Left lung (tissue), 10 donors: ENCODE measurements around the gene SH3TC1. TPM values are rescaled to one million over a fixed set of nuclear protein-coding genes. Genes with fewer than 3 reads are reported as not detected.

Experiments
- ATAC-seq: fragments of 200-7000 bp; cut with Tn5 transposase; one replicate; pipeline ENCODE4 v1.9.1; 2020; ENCODE audit warnings: moderate library complexity
- DNase-seq, 4 donors: peaks; one replicate each; pipeline ENCODE4 v3.0.0-alpha.2; 2013 to 2020
- H3K27ac ChIP-seq, 2 donors: fragments of 200-600 bp; sonication (generic) in 1 of 2; one replicate each; pipeline versions ENCODE4 v1.5.0 to v1.8.0; 2020 to 2021
- H3K27me3 ChIP-seq, 2 donors: fragments of 200-600 bp; sonication (generic) in 1 of 2; one replicate each; pipeline versions ENCODE4 v1.5.0 to v1.8.0; 2020 to 2021
- H3K36me3 ChIP-seq, 2 donors: fragments of 200-600 bp; sonication (generic) in 1 of 2; one replicate each; pipeline versions ENCODE4 v1.5.0 to v1.8.0; 2020 to 2021
- H3K4me1 ChIP-seq, 2 donors: fragments of 200-600 bp; one replicate each; pipeline ENCODE4 v1.8.0; 2021
- H3K4me3 ChIP-seq, 2 donors: fragments of 200-600 bp; sonication (generic) in 1 of 2; one replicate each; pipeline versions ENCODE4 v1.5.0 to v1.8.0; 2020 to 2021; ENCODE audit warnings: mild to moderate bottlenecking in 1 of 2
- H3K9me3 ChIP-seq, 2 donors: fragments of 200-600 bp; sonication (generic) in 1 of 2; one replicate each; pipeline versions ENCODE4 v1.5.0 to v1.8.0; 2020 to 2021
- intact Hi-C, 2 donors: fragments of 100-400 bp; cut with DNase I; formaldehyde crosslinking; loops; one replicate each; pipeline versions ENCODE4 v1.11.2 to v1.14.2; 2022
- polyA plus RNA-seq, 6 donors: library from polyadenylated mRNA; unstranded; fragments of 120-200 nt; gene quantifications; one replicate each; pipeline ENCODE4 v1.2.1, GENCODE V29; 2013; ENCODE audit not compliant: insufficient read length in 6 of 6
- total RNA-seq, 2 donors: library from RNA; stranded (reverse); fragmentation: NEBNext Ultra II Directional; extraction: Animal tissue kit (Norgen Biotek cat#: 25700); gene quantifications; one replicate each; pipeline ENCODE4 v1.2.1, GENCODE V29; 2021
- TF ChIP-seq, protein P1 (sequence below), 2 donors: fragments of 200-600 bp; sonication (generic) in 1 of 2; IDR thresholded peaks; one replicate each; pipeline versions ENCODE4 v1.5.0 to v1.8.0; 2021; ENCODE audit warnings: antibody characterized with exemption in 2 of 2
- donor health status: DM: no; HTN: yes; CAD: no.
- donor health status: DM: no; HTN: no; CAD: no.

Gene SH3TC1
- total and polyA plus RNA-seq, 8 donors: 22.0 to 46.1 (median 28.3) TPM

DNA sequence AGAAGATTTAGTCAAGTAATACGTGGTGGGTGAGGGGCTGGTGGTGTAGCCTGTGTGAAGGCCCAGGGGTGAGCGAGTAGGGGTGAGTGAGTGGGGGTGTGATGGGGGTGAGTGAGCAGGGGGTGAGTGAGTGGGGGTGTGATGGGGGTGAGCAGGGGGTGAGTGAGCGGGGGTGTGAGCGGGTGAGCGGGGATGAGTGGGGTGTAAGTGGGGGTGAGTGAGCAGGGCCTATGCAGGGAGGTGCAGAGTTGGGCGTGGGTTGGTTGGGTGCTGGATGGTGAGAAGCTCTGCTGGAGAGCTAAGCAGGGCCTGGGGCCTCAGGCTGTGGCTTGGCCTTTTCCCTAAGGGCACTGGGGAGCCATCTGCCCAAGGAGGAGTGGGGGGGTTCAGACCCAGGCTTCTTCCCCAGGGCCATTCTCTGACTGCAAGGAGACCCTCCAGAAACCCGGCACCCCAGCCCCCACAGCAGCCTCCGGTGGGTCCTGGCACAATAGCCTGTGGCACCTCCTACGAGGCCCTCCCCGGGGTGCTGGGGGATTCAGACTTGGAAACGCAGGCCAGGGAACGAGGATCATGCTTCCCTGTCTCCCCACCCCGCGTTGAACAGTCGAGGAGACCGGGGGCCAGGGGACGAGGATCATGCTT lies 30.4 kb downstream of the SH3TC1 start:
- peak in 1 of 4 donors; percentile 55 for DNase-seq
- intact Hi-C loops: no loop called here
- no peak for ATAC-seq
- Histone ChIP-seq H3K4me1 (peaks cover 11 to 19% of the 10 kb centered on the region in 2 donors), H3K9me3 (no peaks in the 10 kb centered on the region), H3K4me3 (no peak overlapping the region), H3K36me3 (peaks cover 0 to 78% of the 10 kb centered on the region in 2 donors), H3K27ac (no peak overlapping the region), H3K27me3 (no peaks in the 10 kb centered on the region)
- TF ChIP-seq, protein P1, sequence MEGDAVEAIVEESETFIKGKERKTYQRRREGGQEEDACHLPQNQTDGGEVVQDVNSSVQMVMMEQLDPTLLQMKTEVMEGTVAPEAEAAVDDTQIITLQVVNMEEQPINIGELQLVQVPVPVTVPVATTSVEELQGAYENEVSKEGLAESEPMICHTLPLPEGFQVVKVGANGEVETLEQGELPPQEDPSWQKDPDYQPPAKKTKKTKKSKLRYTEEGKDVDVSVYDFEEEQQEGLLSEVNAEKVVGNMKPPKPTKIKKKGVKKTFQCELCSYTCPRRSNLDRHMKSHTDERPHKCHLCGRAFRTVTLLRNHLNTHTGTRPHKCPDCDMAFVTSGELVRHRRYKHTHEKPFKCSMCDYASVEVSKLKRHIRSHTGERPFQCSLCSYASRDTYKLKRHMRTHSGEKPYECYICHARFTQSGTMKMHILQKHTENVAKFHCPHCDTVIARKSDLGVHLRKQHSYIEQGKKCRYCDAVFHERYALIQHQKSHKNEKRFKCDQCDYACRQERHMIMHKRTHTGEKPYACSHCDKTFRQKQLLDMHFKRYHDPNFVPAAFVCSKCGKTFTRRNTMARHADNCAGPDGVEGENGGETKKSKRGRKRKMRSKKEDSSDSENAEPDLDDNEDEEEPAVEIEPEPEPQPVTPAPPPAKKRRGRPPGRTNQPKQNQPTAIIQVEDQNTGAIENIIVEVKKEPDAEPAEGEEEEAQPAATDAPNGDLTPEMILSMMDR (IDR thresholded peaks at IDR 0.05): no peak

GRCh38 chr4:8230033-8230432 lies 30.9 kb downstream of the SH3TC1 start:
- no peak for DNase-seq
- Histone ChIP-seq H3K36me3 (peaks cover 0 to 78% of the 10 kb centered on the region in 2 donors), H3K27me3 (no peaks in the 10 kb centered on the region), H3K27ac (no peak overlapping the region), H3K4me3 (no peak overlapping the region), H3K4me1 (peaks cover 11 to 19% of the 10 kb centered on the region in 2 donors), H3K9me3 (no peaks in the 10 kb centered on the region)
- TF ChIP-seq, protein P1 (IDR thresholded peaks at IDR 0.05): no peak
- intact Hi-C loops: loop anchor here in 1 of 2 donors (10.0 kb wide), 1 partner anchor 175 kb away; no protein-coding TSS in a partner anchor
- ATAC-seq: no peak

DNA sequence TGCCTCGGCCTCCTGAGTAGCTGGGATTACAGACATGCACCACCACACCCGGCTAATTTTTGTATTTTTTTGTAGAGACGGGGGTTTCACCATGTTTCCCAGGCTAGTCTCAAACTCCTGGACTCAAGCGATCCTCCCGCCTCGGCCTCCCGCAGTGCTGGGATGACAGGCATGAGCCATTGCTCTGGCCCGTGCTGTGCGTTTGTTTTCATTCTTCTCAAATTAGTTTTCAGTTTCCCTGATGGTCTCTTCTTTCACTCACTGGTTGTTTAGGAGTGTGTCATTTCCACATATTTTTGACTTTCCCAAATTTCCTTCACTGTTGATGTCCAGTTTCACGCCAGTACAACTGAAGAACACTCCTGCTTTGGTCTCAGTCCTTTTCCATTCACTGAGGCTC lies 31.8 kb downstream of the SH3TC1 start:
- H3K4me1 ChIP-seq: peaks cover 11 to 19% of the 10 kb centered on the region in 2 donors
- intact Hi-C loops: loop anchor here in 1 of 2 donors (10.0 kb wide), 1 partner anchor 174 kb away; no protein-coding TSS in a partner anchor
- no peaks in the 10 kb centered on the region for H3K9me3 ChIP-seq
- H3K36me3 ChIP-seq: peaks cover 0 to 78% of the 10 kb centered on the region in 2 donors
- no peak overlapping the region for H3K4me3 ChIP-seq
- H3K27ac ChIP-seq: no peak overlapping the region
- DNase-seq: no peak
- no peaks in the 10 kb centered on the region for H3K27me3 ChIP-seq
- no peak for ATAC-seq
- TF ChIP-seq, protein P1 (IDR thresholded peaks at IDR 0.05): no peak

GRCh38 chr4:8231551-8232049 lies 32.5 kb downstream of the SH3TC1 start:
- peak in 1 of 4 donors; percentile 69 for DNase-seq
- TF ChIP-seq, protein P1 (IDR thresholded peaks at IDR 0.05): no peak

GRCh38 chr4:8232748-8233147 lies 33.7 kb downstream of the SH3TC1 start:
- intact Hi-C loops: loop anchor here in 1 of 2 donors (10.0 kb wide), 1 partner anchor 172 kb away; no protein-coding TSS in a partner anchor
- Histone ChIP-seq H3K9me3 (no peaks in the 10 kb centered on the region), H3K27me3 (no peaks in the 10 kb centered on the region), H3K27ac (no peak overlapping the region), H3K4me3 (no peak overlapping the region), H3K4me1 (peaks cover 11 to 14% of the 10 kb centered on the region in 2 donors), H3K36me3 (peaks cover 0 to 79% of the 10 kb centered on the region in 2 donors)
- DNase-seq (peak in 1 of 4 donors; percentile 62), ATAC-seq (no peak)
- TF ChIP-seq, protein P1 (IDR thresholded peaks at IDR 0.05): no peak

More at GRCh38 chr4:8231551-8232049, 32.5 kb downstream of the SH3TC1 start:
- Histone ChIP-seq H3K27me3 (no peaks in the 10 kb centered on the region), H3K36me3 (peaks cover 0 to 79% of the 10 kb centered on the region in 2 donors), H3K27ac (no peak overlapping the region), H3K4me3 (no peak overlapping the region), H3K9me3 (no peaks in the 10 kb centered on the region), H3K4me1 (peaks cover 11 to 19% of the 10 kb centered on the region in 2 donors)
- intact Hi-C loops: loop anchor here in 1 of 2 donors (10.0 kb wide), 1 partner anchor 173 kb away; no protein-coding TSS in a partner anchor
- no peak for ATAC-seq
